Fibroblast of skin of left biceps (primary cell): ENCODE data around the gene MVB12B.

Experiments used
- DNase-seq, 2 experiments: peaks; one replicate each; pipeline ENCODE4 v3.0.0-alpha.2; 2013; ENCODE audit warnings: low read depth in 2 of 2

The MVB12B gene

GRCh38 chr9:126518763-126519162, 192.1 kb downstream of the MVB12B start:
- no peak for DNase-seq

- no peak for DNase-seq
Observed at GRCh38 chr9:126519660-126520420, 193.2 kb downstream of the MVB12B start.

GRCh38 chr9:126520453-126520852, 193.8 kb downstream of the MVB12B start:
- DNase-seq = no peak

- no peak for DNase-seq
Observed at GRCh38 chr9:126521089-126521488, 194.5 kb downstream of the MVB12B start.

DNA sequence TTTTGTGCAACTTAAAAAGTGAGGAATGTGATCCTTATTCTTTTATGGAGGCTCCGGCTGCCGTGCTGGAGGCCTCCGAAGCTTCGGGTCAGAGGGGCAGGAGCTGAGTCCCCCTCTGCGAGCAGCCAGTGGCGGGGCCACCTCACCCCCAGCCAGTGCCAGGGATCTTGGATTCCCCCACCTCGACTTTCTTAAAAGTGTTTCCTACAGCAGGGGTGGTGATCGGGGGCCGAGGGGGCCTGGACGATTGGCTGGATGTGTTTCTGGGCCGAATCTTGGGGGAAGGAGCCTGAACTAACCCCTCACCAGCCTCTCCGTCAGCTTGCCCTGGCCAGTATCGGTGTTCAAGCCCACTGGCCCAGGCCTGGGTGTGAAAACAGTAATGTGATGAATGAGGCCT, 194.9 kb downstream of the MVB12B start:
- no peak for DNase-seq

GRCh38 chr9:126521976-126522590, 195.5 kb downstream of the MVB12B start:
- no peak for DNase-seq

DNA sequence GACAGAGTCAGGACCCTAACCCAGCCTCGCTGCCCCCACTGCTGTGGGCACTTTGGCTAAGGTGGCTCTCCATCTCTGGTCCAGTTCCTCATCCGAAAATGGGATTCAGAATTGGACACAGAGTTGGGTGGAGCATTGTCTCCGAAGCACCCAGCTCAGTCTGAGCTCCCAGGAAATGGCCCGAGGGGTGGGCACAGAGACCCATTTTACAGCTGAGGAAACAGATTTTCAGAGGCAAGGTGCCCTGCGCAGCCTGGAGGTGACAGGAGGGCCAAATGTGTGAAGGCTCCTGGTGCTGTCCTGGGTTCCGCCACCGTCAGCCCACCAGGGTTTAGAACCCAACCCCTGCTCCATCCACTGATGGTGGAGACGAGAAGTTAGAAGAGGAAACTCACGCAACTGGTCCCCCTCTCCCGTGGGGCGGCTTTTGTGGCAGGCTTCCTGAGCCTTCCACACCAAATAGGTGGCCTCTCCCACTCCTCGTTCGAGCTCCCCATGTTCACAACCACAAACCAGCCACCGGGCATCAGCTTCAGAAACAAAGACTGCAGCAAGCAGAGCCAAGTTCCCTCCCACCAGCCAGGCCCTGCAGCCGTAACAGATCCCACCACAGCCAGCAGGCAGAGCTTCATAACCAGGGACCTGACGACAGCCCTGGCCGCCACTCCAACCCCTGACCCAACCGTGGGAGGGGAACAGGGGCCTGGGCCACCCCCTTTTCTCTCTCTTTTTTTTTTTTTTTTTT, 196.2 kb downstream of the MVB12B start:
- DNase-seq = no peak

GRCh38 chr9:126523611-126524111, 197.0 kb downstream of the MVB12B start:
- DNase-seq = no peak

DNA sequence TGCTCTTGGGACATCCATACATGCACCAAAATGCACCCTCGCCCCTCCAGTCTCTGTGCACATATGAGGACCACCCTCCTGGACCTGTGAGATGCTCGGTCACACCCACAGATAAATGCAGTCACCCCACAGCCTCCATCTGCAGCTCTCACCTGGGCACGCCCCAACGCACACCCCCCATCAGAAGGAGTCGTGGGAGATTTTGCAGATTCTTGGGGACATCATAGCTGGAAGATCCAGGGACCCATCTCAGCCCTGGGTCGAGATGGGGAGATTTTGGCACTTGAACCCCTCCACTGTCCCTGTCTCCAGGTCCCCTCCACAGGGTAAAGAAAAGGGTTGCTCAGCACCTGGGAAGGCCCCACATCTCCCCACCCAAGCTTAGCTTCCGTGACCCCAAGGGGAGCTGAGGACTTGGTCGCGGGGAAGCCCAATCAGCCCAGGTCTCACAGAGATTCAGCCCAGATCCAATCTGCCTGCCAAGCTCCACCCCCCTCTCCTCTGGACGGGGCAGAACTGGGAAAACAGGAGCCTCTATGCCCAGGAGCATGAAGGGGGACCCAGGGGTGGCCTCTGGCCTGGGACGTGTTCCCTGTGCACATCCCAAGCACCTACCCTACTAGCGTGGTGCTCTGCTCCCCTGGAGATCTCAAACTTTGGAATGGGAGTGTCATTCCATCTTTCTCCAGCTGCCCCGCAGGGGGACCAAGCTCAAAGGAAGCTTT, 197.9 kb downstream of the MVB12B start:
- DNase-seq = no peak

DNA sequence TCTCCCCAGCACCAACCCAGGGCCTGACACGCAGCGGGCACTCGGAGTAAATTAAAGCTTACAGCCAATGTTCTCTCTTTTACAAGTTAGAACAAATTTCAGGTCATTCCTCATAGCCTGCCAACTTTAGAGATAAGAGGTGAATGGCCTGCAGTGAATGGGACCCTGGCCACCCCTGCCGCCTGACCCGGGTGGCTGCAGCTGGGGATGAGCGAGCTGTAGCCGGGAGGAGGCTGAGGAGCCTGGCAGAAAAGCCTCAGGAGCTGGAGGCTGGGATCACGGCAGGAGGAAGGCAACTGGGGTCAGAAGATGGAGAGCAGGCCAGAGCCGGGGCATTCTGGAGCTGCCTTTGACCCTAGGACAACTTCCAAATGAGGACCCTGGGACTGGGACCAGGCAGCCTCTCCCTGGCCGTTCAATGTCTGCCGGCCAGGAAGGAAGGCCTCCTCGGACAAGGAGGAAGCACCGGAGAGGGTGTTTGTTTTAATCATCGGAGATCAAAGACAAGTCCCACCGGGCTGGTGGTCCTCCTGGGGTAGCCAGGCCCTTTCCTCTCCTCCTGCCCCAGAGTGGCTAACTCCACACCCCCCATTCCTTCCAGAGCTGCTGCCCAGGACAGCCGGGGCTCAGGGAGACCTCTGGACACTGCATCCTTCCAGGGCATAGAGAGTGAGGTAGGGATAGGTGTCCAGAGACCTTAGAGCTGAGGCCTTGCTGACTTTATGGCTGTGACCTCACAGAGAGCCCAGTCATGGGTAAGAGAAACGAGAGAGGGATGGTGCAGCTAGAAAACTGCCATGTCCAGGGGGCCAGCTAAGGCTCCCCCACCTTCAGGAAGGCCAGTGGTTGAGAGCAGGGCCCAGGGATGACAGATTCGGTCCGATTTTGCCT, 199.8 kb downstream of the MVB12B start:
- no peak for DNase-seq

DNA sequence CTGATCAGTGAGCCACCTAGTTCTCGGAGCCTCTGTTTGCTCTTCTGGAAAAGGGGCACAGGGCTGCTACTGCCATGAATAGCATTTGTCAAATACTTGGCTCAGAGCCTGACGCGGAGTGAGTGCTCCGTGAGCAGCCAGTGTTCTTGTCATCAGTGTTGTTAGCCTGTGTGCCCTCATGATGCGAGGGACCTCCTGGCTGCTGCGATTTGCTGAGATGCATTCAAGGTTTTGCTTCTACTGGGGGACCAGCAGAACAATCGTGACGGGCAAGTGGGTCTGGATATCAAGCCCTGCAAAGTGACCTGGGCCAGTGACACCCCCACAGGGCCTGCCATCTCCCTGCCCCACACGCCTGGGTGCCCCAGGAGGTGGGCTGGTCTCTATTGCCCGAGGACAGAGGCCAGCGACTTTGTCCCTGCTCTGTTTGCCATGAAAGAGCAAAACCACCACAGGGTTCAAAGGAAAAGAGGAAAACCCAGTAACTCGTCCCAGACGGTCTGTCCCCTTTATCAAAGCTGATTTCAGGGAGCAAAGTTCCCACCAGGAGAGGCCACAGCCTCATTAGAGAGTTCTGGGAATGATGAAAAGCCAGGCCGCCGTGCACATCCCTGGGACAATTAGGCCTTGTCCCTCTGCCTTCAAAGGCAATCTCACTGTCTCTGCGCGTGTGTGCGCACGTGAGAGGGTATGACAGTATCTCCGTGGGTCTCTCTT, 200.6 kb downstream of the MVB12B start:
- DNase-seq = no peak

- DNase-seq = peak in 1 of 2 experiments; percentile 6
Observed at GRCh38 chr9:126528111-126528510, 201.5 kb downstream of the MVB12B start.

- DNase-seq = no peak
Observed at GRCh38 chr9:126528915-126529314, 202.3 kb downstream of the MVB12B start.

DNA sequence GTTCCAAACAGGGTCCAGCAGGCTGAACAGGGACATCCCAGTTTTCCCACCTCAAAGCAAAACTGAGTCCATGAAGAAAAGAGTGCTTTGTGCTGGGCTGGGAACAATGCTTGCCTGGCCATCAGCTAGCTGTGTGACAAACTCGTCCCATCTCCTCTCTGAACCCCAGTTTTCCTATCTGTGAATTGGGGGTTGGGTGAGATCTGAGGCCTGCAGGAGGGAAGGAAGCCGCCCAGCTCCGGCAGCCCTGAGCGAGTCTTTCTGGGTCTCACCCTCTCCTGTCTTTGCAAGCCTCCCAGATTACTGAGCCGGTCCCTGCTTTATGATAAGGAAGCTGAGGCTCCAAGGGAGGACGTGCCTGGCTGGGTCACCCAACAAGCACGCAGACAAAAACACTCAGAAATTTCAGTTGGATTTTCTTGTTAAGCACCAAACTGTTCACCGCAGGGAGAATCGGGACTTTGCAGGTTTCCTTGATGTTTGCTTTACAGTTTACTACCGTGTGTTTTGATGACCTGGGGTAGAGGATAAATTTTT, 204.5 kb downstream of the MVB12B start:
- DNase-seq = no peak

DNA sequence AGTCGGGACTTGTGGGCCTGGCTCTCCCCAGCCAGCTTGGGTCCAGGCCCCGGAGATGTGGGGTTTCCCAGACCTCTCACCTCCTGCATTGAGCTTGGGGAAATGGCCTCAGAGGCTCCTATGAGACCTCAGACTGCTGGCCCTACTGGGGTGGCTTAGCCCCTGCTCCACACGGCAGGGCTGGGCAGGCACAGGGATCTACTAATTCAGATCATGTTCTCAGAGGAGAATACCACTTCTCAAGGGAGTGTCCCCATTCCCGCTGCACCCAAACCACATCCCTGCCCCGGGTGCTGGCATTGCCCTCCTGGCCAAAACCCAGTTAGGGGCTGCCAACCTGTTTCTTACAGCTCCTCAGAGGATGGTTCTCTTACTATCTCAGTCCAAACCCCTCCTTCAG, 205.0 kb downstream of the MVB12B start:
- no peak for DNase-seq

GRCh38 chr9:126532019-126532462, 205.4 kb downstream of the MVB12B start:
- DNase-seq = no peak

- DNase-seq = no peak
Observed at GRCh38 chr9:126532489-126532888, 205.9 kb downstream of the MVB12B start.

- DNase-seq = no peak
Observed at GRCh38 chr9:126532951-126533925, 206.6 kb downstream of the MVB12B start.

DNA sequence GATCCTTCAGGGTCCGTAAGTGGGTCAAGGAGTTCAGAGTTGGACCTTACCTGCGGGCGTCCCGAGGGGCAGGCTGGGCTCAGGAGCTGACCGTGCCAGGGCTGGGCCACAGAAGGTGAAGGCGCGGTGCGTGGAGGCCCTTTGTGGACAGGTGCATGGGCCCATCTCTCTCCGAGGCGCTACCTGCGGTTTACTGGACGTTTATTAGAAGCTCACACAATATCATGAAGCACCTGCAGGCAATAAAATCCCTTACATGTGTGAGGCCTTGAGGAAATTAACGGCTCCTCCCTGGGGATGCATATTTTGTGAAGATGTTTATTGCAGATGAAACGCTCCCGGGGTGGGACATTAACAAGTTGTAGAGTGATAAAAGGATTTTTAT, 207.3 kb downstream of the MVB12B start:
- no peak for DNase-seq
